Thymus (tissue), 14 donors: Measurements from ENCODE around the gene TXNRD3. TPM values are rescaled to one million over a fixed set of nuclear protein-coding genes. Genes with fewer than 3 reads are reported as not detected.
A peak's percentile ranks its signal among the peaks of the same experiment; 100 is the strongest.

Experiments used
- DNase-seq, 9 donors: peaks; one replicate each; pipeline ENCODE4 v3.0.0-alpha.2; 2013; ENCODE audit warnings: low spot score in 9 of 9, low read depth in 6 of 9, missing footprints in 1 of 9
- H3K27ac ChIP-seq, 2 donors: one replicate each; pipeline ENCODE4 v1.5.1; 2013; ENCODE audit warnings: control low read depth in 1 of 2, low read depth in 1 of 2, low read length in 1 of 2, mild to moderate bottlenecking in 1 of 2, moderate library complexity in 1 of 2
- H3K27me3 ChIP-seq, 2 donors: one replicate each; pipeline ENCODE4 v1.5.1; 2013; ENCODE audit warnings: low read length in 1 of 2; ENCODE audit not compliant: control insufficient read depth in 2 of 2, insufficient read depth in 1 of 2
- H3K36me3 ChIP-seq, 2 donors: one replicate each; pipeline ENCODE4 v1.5.1; 2013; ENCODE audit warnings: low read length in 1 of 2, mild to moderate bottlenecking in 1 of 2, moderate library complexity in 1 of 2; ENCODE audit not compliant: control insufficient read depth in 2 of 2, insufficient read depth in 2 of 2
- H3K4me1 ChIP-seq, 2 donors: one replicate each; pipeline ENCODE4 v1.5.1; 2013; ENCODE audit warnings: low read length in 2 of 2; ENCODE audit not compliant: control insufficient read depth in 2 of 2, insufficient read depth in 2 of 2
- H3K4me3 ChIP-seq, 2 donors: one replicate each; pipeline ENCODE4 v1.5.1; 2013; ENCODE audit warnings: low read length in 2 of 2, control low read depth in 1 of 2, mild to moderate bottlenecking in 1 of 2
- H3K9me3 ChIP-seq, 2 donors: one replicate each; pipeline ENCODE4 v1.5.1; 2013; ENCODE audit warnings: low read length in 1 of 2, mild to moderate bottlenecking in 1 of 2; ENCODE audit not compliant: control insufficient read depth in 2 of 2, insufficient read depth in 1 of 2
- WGBS: extraction: QIAGEN DNeasy Blood & Tissue Kit; methylation state at CpG from one replicate; pipeline ENCODE4 v1.1.7; 2013; 5-methylcytosine and 5-hydroxymethylcytosine counted together
- long read RNA-seq, 10 donors: transcript quantifications; one replicate each; lab custom pipeline, GENCODE V29; 2026
- polyA plus RNA-seq: library from polyadenylated mRNA; stranded (reverse); fragments of 200-250 nt; gene quantifications from one replicate; pipeline ENCODE4 v1.2.3, GENCODE V29; 2013
- total RNA-seq: library from RNA; stranded (reverse); fragments of 120-200 nt; gene quantifications from one replicate; pipeline ENCODE4 v1.2.4, GENCODE V29; 2013
- donor health status: healthy.

TXNRD3 gene
- total RNA-seq (11.9 TPM), polyA plus RNA-seq (9.9 TPM)
- long read RNA-seq, donor 1: 0 reads
- long read RNA-seq, donor 2, partial matches to known transcripts: 0 of 5 reads
- long read RNA-seq, donor 2, other reads (novel, unspliced or antisense): 0 of 5 reads
- long read RNA-seq, donor 3, partial matches to known transcripts: 0 of 1 reads
- long read RNA-seq, donor 3, other reads (novel, unspliced or antisense): 0 of 1 reads
- long read RNA-seq, donor 4: 0 reads
- long read RNA-seq, donor 5, partial matches to known transcripts: 0 of 4 reads
- long read RNA-seq, donor 5, other reads (novel, unspliced or antisense): 0 of 4 reads
- long read RNA-seq, donor 6: 0 reads
- long read RNA-seq, donor 7: 0 reads
- long read RNA-seq, donor 8: 0 reads
- long read RNA-seq, donor 9, partial matches to known transcripts: 0 of 2 reads
- long read RNA-seq, donor 9, other reads (novel, unspliced or antisense): 0 of 2 reads
- long read RNA-seq, donor 10, partial matches to known transcripts: 0 of 3 reads
- long read RNA-seq, donor 10, other reads (novel, unspliced or antisense): 0 of 3 reads

DNA sequence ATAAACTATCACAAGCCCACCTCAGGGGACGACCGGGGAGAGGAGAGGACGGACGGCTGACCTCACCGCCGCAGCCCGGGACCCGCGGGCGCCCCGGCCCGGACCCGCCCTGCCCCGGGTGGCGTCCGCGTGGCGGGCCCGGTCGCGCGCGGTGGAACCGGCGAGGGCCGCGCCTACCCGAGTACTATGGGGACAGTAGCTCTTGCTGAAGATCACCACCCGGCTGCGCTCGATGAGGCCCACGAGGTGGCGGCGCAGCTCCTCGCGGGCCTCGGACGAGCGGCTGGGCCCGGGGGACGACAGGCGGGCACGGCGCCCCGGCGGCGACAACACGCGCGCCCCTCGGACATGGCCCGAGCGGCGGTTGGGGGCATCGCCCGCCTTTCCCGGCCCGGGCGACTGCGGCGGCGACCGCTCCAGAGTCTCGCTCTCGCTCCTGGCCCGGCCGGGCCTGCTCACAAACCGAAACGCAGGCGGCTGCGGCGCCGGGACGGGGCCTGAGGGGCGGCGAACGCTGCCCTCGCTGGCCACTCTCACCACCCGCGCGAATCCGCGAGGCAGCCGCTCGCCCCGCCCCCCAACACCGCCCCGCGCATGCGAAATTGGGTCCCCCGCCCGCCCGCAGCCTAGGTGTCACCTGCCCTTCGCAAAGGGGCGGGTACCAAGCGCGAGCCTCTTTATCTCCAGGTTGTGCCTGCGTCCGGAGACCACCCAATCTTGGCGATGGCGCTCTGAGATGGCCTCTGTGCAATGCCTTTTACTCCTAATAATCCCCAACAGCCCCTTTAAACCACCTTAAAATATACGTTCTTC is at the start of gene TXNRD3:
Gene TXNRD3, minus strand, starts transcription at position 554 of the 813 bp plus-strand sequence.
- Histone ChIP-seq H3K27me3 (no peaks in the 10 kb centered on the region), H3K4me3 (peak within 1 kb of the TSS; percentile 49 to 85), H3K4me1 (peaks cover 0 to 19% of the 10 kb centered on the region in 2 donors), H3K36me3 (no peaks in the 10 kb centered on the region), H3K9me3 (peaks cover 0 to 17% of the 10 kb centered on the region in 2 donors), H3K27ac (peak within 1 kb of the TSS in 1 of 2 donors; percentile 4)
- WGBS: under 1% methylated on average over 102 of the region's 102 CpGs
- peak in 7 of 9 donors; percentile 43 to 79 (median 58) for DNase-seq

DNA sequence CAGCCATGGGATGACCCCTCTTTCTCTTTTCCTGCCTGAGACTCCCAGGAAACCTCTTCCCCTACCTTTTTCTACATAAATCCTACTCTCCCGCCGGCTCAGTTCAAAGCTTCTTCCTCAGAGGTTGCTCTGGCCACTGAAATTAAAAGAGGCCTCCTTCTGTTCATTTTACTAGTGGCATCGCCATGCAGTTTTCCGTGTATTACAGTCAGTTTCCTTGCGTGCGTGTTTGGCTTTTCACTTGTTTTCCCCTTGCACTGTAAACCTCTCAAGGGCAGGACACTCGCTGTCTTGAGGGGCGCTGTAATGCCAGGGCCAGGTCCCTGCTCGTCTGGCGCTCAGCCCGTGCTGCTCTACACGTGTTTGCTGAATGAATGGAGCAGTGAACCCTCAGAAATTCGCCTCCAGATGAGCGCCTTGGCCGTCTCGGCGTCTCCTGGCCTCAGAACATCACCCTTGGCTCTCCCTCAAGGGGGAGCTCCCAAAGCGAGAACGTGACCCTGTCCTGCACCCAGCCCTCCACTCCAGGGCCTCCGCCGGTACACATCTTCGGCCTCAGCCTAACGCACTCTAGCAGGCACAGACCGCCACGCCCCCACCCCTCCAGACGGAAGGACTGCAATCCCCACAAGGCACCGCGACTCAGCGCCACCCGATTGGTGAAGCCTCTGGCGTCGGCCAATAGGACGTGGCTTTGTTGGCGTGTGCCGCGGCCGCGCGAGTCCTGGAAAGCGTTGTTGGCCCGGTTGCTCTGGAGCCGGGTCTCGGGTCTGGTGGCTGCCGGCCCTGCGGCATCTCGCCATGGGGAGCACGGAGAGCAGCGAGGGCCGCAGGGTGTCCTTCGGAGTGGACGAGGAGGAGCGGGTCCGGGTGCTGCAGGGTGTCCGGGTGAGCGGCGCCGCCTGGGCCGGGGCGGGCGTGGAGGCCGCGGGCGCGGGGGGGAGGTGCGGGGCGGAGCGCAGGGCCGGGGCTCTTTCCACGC is 48.9 kb upstream of the TXNRD3 start, which contains the start of gene CHCHD6:
Gene CHCHD6, plus strand, starts transcription at position 729 of the 982 bp plus-strand sequence. Its CDS starts 73 bp downstream, at position 802.
- Histone ChIP-seq H3K27me3 (peaks cover 0 to 25% of the 10 kb centered on the region in 2 donors), H3K36me3 (no peaks in the 10 kb centered on the region), H3K4me1 (peaks cover 0 to 13% of the 10 kb centered on the region in 2 donors), H3K4me3 (peak within 1 kb of the TSS; percentile 66 to 74), H3K27ac (no peak within 1 kb of the TSS), H3K9me3 (peaks cover 0 to 8% of the 10 kb centered on the region in 2 donors)
- 6% methylated on average over 69 of the region's 69 CpGs for WGBS
- peak; percentile 84 to 98 (median 93) for DNase-seq

DNA sequence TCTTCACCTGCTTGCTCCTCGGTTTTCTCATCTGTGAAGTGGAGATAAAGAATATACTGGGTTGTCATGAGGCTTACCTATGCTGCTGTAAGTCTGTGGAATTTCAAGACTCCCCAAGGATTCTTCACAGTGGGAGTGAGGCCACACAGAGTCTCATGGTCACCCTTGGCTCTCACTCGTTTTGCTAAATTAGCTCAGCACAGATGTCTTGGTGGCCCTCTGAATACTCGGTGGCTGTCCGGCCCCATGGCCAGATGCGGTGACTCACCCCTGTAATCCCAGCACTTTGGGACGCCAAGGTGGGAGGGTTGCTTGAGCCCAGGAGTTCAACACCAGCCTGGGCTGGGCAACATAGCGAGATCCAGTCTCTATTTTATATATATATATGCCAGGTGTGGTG is 44.1 kb upstream of the TXNRD3 start:
- Histone ChIP-seq H3K27ac (no peak overlapping the region), H3K36me3 (no peaks in the 10 kb centered on the region), H3K27me3 (peaks cover 0 to 16% of the 10 kb centered on the region in 2 donors), H3K4me3 (no peak overlapping the region), H3K4me1 (peaks cover 0 to 7% of the 10 kb centered on the region in 2 donors), H3K9me3 (peaks cover 0 to 3% of the 10 kb centered on the region in 2 donors)
- WGBS: 96% methylated on average over 7 of the region's 7 CpGs
- DNase-seq: no peak

DNA sequence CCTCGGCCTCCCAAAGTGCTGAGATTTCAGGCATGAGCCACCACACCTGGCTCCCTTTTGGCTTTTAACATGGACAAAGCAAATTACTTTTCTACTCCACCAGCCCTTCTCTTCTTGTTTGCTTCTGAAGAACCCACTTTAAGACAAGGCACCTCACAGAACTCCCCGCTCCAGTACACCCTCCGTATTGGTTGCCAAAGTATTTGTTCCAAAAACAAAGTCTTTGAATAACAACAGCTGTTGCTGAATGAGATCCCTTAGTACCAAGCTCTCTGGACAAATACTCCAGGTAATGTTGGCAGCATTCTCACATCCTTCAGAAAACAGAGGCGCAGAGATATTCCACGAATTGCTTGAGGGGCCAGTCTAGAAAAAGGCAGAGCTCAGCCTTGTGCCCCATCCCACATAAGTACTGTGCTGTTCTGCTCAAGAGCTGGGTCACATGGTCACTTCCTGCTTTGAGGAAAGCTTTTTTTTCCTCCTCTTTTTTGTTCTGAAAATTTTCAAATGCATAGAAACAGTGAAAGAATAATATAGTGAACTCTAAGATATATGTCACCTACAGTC is 41.9 kb upstream of the TXNRD3 start:
- Histone ChIP-seq H3K9me3 (no peaks in the 10 kb centered on the region), H3K4me3 (no peak overlapping the region), H3K4me1 (no peaks in the 10 kb centered on the region), H3K27ac (no peak overlapping the region), H3K27me3 (peaks cover 0 to 9% of the 10 kb centered on the region in 2 donors), H3K36me3 (no peaks in the 10 kb centered on the region)
- 91% methylated on average over 5 of the region's 5 CpGs for WGBS
- no peak for DNase-seq

DNA sequence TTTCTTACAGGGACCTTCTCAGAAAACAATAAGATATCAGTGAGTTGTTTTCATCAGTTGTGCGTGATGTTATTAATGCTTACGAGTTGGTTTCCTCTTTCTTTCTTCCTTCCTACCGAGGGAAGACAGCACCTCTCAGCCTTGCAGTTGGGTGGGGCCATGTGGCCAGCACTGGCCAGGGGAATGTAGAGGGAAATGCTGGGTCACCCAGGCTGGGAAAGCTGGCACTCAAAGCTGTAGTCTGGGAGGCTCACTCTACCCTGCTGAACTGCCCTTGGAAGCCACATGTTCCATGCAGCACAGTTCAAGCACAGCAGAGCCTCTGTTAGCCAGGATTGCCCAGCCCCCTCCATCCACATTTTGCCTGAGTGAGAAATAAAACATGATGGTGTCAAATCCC is 39.0 kb upstream of the TXNRD3 start:
- H3K36me3 ChIP-seq: no peaks in the 10 kb centered on the region
- no peak for DNase-seq
- no peak overlapping the region for H3K27ac ChIP-seq
- H3K4me3 ChIP-seq: no peak overlapping the region
- H3K4me1 ChIP-seq: no peaks in the 10 kb centered on the region
- 39% methylated on average over 3 of the region's 3 CpGs for whole genome bisulfite sequencing
- H3K27me3 ChIP-seq: peaks cover 0 to 7% of the 10 kb centered on the region in 2 donors
- H3K9me3 ChIP-seq: no peaks in the 10 kb centered on the region

DNA sequence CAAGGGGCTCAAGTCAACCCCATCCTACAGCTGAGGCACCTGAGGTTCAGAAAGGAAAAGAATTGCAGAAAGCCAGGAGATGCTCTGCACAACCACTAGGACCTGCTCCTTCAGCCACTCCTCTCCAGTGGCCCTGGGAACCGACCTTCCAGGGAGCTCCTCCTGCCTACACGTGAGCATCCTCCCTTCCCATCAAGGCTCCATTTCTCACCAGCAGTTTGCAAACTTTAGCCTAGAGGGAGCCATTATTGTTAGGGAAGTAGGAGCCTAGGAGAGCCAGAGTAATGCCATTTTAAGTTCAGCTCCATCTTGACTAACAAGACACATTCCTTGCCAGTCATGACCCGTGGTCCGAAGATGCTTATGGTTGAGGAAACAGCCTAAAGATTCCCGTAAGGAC is 37.9 kb upstream of the TXNRD3 start:
- 87% methylated on average over 5 of the region's 5 CpGs for WGBS
- Histone ChIP-seq H3K4me1 (no peaks in the 10 kb centered on the region), H3K27me3 (peaks cover 0 to 5% of the 10 kb centered on the region in 2 donors), H3K4me3 (no peak overlapping the region), H3K27ac (no peak overlapping the region), H3K9me3 (no peaks in the 10 kb centered on the region), H3K36me3 (no peaks in the 10 kb centered on the region)
- DNase-seq: no peak

DNA sequence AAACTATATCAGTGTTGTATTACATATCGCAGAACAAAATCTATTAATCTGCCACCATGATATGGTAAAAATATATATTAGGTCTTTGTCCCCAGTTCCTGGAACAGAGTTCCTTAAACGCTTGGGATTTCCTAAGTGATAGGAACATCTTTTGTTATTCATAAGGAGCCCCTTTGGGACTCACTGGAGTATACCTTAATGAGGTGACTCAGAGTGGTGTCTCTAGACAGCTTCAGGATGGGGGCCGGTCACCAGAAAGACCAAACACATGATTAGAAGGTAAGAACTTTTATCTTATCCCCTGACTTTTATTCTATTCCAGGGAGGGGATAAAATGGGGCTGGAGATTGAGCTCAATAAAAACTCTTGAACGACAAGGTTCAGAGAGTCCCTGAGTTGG is 36.8 kb upstream of the TXNRD3 start:
- H3K9me3 ChIP-seq: no peaks in the 10 kb centered on the region
- no peaks in the 10 kb centered on the region for H3K36me3 ChIP-seq
- peaks cover 0 to 5% of the 10 kb centered on the region in 2 donors for H3K27me3 ChIP-seq
- H3K4me1 ChIP-seq: no peaks in the 10 kb centered on the region
- no peak overlapping the region for H3K4me3 ChIP-seq
- H3K27ac ChIP-seq: no peak overlapping the region
- 96% methylated on average over 4 of the region's 4 CpGs for WGBS
- DNase-seq: no peak

DNA sequence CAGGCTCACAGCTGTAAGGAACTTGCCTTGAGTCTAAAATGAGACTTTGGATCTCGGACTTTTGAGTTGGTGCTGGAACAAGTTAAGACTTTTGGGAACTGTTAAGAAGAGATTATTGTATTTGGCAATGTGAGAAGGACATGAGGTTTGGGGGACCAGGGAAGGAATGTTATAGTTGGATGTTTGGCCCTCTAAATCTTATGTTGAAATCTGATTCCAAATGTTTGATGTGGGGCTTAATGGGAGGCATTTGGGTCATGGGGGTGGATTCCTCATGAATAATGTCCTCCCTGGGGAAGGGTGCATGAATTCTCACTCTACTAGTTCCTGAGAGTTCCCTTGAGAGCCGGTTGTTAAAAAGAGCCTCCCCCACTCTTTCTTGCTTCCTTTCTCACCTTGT is 30.6 kb upstream of the TXNRD3 start:
- DNase-seq: no peak
- Histone ChIP-seq H3K27ac (no peak overlapping the region), H3K27me3 (no peaks in the 10 kb centered on the region), H3K4me1 (peaks cover 10 to 13% of the 10 kb centered on the region in 2 donors), H3K36me3 (no peaks in the 10 kb centered on the region), H3K4me3 (no peak overlapping the region), H3K9me3 (peaks cover 1 to 10% of the 10 kb centered on the region in 2 donors)
- WGBS: 76% methylated on average over 2 of the region's 2 CpGs
